EL (cell line): Measurements from ENCODE around the gene DPPA2.
"Not testable (repeated sequence)": the region's sequence is repeated elsewhere in the genome, so short reads cannot be mapped to it uniquely, and the experiment has no call there.

Experiments
- DNase-seq: peaks from one replicate; pipeline ENCODE4 v3.0.0-alpha.2; 2016

DPPA2 gene, protein sequence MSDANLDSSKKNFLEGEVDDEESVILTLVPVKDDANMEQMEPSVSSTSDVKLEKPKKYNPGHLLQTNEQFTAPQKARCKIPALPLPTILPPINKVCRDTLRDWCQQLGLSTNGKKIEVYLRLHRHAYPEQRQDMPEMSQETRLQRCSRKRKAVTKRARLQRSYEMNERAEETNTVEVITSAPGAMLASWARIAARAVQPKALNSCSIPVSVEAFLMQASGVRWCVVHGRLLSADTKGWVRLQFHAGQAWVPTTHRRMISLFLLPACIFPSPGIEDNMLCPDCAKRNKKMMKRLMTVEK

DNA sequence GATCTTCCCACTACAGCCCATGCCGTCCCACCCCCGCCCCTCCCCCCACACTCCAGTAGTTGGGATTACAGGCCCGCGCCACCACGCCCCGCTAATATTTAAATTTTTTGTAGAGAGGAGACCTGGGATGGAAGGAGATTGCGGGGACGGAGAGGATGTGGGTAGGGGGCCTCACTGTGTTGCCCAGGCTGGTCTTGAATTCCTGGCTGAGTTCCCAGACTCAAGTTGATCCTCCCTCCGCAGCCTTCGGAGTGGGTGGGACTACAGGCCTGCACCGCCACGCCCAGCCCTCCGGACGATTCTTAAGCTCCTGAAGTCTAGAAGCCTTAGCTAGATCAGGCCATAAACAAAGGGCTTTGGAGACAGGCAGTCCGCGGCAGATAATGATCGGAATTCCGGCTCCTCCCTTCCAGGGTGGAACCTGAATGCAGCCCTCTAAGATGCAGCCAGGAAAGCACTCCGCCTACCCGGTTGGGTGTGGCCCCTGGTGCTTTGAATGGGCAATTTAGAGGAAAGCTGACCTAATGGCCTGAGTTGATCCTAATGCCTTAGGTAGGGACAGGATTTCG, at the start of gene DPPA2:
DPPA2 (minus strand) TSS at position 356 of the 569 bp plus-strand sequence. CDS start 1,975 bp downstream, outside the sequence.
- DNase-seq, result no peak

DNA sequence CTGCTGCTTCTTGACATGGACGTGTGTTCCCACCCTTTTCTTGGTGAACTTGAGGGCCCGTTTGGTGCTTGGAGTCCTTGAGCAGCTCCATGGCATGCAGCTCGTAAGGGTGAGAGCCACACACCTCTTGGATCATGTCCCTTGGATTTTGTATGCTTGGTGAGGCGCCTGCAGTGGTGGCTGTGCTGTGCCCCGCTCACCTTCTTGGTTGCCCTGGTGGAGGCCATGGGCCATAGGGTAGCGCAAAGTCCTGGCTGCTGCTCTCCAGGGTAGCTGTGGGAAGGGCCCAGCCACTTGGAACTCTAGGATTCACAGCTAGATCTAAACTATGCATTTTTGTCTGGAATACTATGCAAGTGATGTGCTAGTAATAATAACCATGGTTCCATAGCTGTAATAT, 47.8 kb upstream of the DPPA2 start:
- no peak for DNase-seq

DNA sequence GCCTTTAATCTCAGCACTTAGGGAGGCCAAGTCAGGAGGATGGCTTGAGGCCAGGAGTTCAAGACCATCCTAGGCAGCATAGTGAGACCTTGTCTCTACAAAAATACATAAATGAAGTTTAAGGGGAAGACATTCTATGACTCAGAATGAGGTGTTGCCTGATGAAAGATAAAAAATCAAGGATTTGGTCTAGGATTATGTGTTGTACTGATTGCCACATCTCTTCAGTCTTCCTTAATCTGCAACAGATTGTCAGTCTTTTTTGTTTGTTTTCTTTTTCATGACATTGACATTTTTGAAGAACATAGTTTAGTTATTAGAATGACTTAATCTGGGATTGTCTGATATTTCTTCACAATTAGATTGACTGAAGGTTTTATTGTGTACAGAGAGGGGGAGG, 47.3 kb upstream of the DPPA2 start:
- DNase-seq, result peak; percentile 36

DNA sequence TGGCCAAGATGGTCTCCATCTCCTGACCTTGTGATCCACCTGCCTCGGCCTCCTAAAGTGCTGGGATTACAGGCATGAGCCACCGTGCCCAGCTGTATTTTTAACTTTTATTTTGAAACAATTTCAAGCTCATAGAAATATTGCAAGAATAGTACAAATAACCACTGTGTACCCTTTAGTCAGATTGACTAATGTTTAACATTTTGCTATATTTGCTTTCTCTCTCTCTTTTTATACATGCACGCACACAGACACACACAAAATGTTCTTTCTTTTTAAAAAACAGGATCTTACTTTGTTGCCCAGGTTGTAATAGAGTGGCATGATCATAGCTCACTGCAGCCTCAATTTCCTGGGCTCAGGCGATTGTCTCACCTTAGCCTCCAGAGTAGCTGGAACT, 46.5 kb upstream of the DPPA2 start:
- DNase-seq, result no peak

DNA sequence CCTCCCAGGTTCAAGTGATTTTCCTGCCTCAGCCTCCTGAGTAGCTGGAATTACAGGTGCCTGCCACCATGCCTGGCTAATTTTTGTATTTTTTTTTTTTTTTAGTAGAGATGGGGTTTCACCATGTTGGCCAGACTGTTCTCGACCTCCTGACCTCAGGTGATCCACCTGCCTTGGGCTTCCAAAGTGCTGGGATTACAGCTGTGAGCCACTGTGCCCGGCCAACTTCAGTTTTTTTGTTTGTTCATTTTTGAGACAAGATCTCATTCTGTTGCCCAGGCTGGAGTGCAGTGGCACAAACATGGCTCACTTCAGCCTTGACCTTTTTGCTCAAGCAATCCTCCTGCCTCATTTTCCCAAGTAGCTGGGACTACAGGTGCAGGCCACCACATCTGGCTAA, 42.5 kb upstream of the DPPA2 start:
- DNase-seq, result not testable (repeated sequence)

DNA sequence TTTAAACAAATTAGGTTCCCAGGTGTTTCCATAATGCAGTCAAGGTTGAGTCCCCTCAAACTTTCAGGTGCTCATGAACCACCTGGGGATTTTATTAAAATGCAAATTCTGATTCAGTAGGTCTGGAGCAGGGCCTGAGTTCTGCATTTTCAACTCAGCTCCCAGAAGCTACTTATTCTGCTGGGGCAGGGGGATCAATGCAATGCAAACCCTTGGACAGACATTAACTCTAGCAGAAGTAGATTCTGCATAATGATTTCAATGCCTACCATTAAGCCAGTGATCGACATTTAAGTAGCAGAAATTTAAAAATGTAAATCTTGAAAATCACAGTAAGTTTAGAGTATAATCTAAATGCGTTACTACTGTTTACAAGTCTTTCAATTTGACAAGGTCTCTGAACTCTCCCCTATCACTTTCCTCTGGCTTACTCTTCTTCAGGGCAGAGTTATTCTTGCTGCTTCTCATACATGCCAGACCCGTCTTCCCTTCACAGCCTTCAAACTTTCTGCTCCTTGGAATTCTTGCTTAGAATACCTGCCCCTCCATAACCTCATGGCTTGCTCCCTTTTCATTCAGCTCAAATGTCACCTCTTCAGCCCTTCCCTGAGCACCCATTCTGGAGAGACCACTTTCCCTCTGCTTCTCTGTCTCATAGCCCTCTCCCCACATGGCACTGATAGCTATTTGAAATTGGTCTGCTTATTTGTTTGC, 40.3 kb upstream of the DPPA2 start:
- DNase-seq, result no peak

DNA sequence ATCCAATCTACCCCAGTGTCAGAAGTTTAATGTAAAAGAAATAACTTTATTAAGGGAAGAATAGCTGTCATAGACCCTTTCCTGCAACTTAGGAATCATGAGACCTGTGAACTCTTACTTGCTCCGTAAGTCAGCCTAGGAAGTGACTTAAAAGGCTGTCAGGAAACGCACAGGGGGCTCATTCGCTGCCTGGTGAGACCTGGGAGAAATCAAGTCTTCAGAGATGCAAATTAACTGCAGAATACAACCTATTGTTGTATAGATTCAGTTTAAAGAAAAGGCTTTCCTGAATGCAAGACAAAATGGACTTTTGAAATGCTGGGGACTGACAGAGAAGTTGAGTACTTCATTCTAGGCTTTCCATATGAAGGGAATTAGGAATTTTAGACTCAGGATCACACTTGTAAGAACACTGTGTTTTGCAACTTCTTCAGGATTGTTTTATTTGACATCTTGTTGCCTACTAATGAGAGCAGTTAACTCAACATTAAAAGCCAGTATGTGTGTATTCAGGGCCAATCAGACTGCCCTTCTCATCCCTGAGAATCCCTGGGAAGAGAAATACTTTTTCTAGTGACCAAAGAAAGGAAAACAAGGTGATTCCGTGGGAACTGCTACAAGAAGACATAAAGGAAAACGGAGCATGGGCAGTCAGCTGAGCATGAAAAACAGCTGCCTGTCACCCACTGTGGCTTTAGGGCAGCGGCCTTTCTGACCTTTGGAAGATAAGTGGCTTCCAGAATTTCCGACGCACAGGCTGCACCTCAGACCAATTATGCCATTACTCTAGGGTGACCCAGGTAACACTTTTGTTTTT, 39.5 kb upstream of the DPPA2 start:
- DNase-seq, result no peak

DNA sequence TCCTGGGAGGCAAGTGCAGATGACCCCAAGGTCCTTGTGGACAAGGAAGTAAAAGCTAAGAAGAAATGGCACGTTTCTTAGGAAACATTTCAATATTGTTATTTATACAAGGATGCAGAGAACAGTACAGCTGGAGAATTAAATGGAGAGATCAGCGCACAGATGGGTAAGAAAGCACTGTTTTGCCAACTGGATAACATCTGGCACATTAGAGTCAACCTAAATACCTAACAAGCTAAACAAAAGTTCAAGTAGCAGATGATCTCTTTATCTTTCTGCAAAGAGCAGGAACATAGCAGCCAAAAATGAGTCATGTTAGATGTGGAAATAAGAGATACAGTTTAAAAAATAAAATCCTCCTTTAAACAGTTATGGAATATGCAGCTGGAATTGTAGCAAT, 36.7 kb upstream of the DPPA2 start:
- DNase-seq, result peak; percentile 9

DNA sequence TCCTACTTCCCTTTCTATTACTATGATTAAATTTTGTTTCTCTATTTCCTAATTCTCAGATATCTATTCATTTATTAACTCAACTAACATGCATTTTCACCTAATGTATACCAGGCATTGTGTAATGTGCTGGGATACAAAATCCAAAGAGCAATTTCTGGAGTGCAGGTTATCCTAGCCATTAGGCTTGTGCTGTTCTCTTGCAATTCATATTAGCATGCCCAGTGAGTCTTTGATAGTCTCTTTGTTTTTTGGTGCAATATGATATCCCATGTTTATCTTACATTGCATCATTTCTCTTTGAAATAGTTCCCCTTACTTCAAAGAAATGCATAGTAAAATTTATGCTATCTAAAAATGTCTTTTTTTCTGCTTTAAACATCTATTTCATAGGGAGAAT, 34.9 kb upstream of the DPPA2 start:
- DNase-seq, result no peak

DNA sequence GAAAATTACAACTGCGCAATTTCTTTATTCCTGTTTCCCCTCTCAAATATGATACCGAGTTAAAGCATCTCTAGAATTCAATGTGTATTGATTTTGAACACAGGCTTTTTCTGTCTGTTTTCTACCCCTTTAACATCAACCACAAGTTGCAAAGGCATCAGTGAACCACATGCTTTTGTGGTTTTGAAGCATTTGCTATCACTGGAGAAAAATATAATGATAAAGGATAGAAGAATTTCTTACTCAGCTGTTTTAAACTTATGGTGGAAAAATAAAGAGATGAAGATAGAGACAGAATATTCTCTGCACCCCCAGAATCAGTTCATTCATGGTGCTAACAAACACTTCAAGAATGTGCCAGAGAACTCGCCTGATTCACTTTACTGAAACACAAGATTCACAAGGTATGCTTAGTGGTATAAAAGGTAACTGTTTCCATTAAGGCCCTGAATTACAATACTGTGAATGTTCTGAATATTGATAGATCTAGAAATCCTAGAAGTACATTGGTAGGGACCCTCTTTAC, 30.5 kb upstream of the DPPA2 start:
- DNase-seq, result peak; percentile 73

DNA sequence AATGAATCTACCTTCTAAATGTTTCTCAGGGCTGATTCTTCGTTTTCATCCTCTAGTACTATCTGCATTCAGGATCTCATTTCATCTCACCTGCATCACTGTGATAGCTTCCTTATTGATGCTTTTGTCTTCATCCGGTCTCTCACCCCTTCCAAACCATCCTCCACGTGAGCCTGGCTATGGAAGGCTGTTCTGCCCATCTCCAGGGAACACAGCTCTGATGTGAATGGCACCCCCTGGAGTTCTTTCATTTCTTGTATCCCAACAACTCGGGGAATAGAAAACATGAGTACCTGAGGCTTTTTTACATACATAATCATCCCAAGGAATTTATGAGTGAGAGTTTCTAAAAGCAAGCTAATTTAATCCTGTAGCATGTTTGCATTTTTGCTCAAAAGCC, 29.8 kb upstream of the DPPA2 start:
- DNase-seq, result no peak

DNA sequence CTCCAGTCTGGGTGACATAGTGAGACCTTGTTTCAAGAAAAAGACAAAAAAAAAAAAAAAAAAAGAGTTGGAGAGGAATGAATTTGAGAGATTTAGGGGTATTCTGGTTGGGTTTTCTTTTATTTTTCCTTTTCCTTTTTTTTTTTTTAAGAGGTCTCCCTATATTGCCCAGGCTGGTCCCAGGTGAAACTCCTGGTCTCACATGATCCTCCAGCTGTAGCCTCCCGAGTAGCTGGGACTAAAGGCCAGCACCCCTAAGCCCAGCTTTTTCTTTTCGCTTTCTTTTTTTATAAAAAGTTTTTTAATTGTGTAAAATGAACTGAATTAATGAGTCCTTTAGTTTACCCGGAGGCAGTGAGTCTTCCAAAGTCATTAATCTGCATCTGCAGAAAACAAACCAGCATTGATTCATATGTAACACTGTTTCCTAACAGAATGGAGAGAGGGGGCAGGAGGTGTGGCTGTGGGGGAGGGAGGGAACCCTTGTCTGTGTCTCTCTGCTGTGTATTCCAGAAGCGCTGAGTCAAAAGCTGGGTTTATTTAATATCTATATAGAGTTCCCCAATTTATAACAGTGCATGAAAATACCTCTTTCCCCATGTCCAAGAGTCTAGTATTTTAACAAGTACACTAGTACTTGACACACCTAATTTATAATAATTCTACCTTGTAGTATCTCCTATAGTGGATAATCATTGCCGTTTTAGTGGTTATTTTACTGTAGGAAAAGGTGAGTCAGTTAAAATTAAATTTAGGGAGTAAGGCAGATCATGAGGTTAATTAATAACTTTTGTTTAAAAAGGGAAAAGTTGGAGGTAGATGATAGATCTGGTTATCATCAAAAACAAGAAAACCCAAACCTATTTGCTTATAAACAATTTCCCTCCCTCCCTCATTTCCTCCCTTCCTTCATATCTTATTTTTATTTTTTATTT, 23.7 kb upstream of the DPPA2 start:
- DNase-seq, result no peak

DNA sequence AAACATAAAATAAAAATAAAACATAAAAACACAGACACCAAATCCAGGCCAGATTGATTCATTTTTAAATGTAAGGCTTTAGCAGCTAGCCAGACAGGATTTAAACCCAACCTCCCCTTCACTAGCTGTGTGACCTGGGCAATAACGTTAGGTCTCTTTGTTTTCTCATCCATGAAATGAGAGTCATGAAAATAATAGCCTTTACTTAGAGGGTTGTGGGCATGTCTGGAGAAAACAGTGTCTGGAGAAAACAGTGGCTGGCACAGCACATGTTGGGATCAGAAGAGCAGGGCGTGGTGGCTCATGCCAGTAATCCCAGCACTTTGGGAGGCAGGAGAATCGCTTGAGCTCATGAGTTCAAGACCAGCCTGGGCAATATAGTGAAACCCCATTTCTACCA, 22.9 kb upstream of the DPPA2 start:
- DNase-seq, result no peak

DNA sequence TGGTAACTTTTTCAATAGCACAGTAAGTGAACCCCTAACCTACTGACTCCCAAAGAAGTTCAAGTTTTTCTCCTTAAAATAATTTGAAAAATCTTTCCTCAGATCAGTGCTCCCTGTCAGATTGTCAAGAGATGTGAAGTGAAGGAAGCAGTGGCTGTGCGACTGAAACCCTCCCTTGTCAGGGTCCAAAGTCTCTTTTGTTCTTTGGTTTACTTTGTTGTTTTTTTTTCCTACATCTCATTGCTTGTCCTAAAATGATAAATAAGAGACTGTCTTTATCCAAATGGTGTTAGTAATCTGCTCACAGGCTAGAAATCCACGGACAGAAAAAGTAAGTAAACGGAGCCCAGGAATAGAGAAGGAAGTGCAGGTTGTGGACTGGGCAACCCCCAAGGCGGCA, 22.0 kb upstream of the DPPA2 start:
- no peak for DNase-seq

DNA sequence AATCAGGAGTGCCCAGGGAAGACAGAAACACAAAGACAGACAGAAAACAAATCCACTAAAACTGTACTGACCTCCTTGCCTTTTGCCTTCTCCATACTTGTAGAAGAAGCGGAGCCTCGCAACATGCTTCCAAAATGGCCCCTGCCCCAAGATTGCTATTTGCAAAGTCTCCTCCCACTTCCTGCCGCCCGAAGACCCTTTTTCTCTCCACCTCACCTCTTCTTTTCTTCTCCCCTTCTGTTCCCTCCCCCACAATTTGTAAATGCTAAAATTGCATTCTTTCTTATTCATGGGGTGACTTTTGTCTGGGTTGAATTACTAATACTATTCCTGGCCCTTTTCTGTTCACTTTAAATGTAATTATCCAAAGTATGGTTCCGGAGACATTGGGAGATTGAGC, 21.1 kb upstream of the DPPA2 start, which contains the start of gene DPPA4:
DPPA4 (minus strand) TSS at position 154 of the 400 bp plus-strand sequence; CDS start at position 125, 29 bp downstream.
- DNase-seq, result no peak

DNA sequence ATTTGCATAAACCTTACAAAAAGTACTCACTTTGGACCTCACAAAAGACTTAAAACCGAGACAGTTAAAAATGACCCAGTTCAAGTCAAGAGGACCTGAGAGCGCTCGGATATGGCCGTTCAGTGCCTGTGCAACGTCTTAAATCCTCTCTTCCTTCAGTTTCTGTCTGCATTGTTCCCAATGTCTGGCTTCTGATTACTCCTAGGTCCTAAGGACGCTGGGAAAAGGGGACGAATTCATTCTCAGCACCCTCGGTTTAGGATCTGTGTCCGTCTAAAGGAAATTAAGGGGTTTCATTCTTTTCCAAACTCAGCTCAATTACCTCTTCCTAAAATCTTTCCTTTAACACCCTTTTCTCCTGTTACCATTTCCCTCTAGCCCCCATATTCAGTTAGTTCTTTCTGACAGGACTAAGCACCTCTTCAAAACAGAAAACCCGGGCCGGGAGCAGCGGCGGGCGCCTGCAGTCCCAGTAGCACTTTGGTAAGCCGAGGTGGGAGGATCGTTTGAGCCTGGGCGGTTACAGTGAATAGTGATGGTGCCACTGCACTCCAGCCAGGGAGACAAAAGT, 20.1 kb upstream of the DPPA2 start:
- DNase-seq, result peak; percentile 50

DNA sequence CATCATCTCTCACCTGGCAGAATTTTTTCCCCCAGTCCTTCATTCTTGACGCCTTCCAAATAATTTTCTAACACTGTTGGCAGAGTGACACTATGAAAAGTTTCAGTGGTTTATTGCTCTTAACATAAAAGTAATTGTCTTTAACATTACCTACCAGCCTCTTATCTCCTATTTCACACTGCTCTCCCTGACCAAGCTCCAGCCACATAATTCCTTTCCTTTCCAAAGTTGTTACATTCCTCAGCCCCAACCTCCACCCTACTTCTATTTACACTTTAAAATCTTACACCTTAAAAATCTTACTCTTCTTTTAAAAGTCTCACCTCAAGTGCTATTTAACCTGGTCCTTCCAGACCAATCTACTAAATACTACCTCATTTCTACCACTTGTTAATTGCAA, 18.3 kb upstream of the DPPA2 start:
- no peak for DNase-seq

DNA sequence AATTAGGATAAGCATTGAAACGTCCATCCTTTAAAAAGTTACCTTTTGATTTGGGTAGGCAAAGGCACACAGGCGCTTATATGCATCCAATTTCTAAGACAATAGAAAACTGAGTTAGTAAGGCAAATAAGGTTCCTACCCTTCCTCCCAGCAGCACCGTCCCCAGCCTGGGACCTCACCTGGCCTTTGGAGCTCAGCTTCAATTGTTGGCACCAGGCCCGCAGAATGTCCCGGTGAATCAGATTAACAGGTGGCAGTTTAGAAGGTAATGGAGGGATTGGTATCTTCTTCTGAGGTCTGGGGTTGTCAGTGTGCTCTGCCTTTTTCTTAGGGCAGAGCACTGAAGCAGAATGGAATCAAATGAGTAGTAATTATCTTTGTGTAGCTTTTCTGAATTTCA, 15.4 kb upstream of the DPPA2 start:
- no peak for DNase-seq

DNA sequence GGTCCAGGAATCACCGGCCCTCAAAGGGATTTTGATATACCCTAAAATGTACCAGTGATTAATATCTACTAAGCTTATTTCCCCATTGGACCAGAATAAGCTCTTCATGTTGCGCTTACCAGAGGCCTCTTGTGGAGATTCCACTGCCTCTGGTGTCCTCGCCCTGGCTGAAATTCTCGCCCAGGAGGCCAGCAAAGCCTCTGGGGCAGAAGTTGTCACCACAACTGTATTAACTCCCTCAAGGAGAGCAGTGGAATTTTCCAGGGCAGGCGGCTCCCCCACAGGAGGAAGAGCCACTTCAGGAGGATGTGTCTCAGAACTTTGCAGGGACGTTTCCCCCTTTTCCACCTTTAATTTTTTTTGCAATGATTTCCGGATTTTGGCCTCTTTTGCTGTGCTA, 14.1 kb upstream of the DPPA2 start:
- no peak for DNase-seq

DNA sequence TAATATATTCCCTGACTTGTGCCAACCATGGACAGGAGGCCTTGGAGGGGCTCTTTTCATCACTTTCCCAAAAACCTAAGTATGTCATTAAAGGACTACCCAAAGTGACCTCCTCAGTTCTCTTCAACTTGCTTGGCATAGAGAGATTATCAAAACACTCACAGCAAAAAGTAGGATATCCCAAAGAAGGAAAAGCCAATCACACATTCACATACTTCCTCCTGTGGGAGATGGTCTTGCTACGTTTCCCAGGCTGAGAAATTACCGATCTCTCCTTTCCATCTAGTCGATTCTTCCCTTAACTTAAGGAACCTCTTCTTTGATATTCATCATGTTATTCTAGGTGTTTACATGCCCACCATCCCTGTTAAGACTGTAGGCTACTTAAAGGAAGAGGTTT, 11.9 kb upstream of the DPPA2 start:
- no peak for DNase-seq

DNA sequence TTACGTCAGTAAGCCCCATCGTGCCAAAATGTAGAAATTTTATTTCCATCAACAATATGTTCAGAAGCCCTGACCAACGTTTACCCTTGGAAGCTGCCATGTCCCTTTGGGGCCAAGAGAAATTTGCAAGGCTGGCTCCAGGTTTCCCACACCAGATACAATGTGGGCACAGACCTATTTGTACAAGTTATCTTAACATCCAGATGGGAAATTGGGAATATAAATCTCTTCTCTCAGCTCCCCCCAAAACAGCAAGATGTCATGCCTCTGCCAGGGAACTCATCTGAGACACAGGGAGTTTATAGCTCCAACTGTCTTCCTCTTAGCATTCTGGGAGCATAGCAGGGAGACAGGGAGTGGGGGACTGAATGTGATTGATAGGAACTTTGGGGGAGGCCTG, 9.3 kb upstream of the DPPA2 start:
- DNase-seq, result no peak

DNA sequence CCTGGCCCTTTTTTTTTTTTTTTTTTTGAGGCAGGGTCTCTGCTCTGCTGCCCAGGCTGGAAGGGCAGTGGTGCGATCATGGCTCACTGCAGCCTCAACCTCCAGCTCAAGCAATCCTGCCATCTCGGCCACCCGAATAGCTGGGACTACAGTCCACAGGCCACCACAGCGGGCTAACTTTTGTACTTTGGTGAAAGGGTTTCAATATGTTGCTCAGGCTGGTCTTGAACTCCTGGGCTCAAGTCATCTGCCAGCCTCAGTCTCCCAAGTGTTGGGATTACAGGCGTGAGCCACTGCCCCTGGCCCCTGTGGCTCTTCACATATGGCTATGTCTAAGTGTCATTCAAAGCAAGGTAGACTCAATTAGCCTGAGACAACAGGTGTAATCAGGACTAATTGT, 8.8 kb upstream of the DPPA2 start:
- DNase-seq, result no peak
